Midbrain (tissue), 1 donor: ENCODE measurements around the gene SEPTIN8.
"Not testable (repeated sequence)": the region's sequence is repeated elsewhere in the genome, so short reads cannot be mapped to it uniquely, and the experiment has no call there.

ENCODE experiments used
- DNase-seq: peaks from one replicate; lab custom pipeline; 2025; lab: John Stamatoyannopoulos, UW

Gene SEPTIN8

DNA sequence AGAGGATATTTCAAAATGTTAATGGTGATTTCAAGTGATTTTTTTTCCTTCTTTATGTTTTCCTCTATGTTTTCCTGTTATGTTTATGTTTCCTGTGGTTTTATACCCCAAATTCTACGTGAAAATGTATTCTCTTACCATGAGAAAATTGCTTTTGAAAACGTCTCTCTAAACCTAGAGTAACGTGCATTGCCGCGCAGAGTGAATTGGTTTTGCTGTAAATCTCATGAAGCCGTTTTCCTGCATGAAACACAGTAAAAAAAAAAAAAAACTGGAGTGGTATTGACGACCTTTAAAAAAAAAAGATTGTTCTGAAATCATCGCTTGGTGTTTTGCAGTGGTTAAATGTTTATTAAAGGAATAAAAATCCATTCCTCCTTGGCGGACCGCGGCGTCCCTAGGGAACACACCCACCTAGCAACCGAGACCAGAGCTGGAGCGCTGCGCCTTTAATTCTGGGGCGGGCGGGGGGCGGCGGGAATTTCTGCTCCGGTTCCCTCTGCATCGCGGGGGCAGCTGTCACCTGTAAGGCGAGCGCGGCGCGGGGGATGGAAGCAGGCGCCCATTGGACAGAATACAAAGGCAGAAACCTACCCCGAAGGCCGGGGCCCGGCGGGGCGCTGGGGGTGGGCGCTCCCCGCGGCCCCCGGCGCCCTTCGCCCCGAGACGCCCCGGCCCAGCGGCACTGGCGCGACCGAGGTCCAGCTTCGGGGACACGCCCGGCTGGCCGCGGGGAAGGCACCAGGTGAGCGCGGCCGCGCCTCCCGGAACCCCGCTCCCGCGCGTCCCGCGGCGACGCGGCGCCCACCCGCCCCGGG lies 36.0 kb upstream of the SEPTIN8 start, which contains the start of gene SOWAHA:
TSS of gene SOWAHA (plus strand) at position 522 of the 818 bp plus-strand sequence. CDS start 320 bp downstream, outside the sequence.
- DNase-seq, result no peak

DNA sequence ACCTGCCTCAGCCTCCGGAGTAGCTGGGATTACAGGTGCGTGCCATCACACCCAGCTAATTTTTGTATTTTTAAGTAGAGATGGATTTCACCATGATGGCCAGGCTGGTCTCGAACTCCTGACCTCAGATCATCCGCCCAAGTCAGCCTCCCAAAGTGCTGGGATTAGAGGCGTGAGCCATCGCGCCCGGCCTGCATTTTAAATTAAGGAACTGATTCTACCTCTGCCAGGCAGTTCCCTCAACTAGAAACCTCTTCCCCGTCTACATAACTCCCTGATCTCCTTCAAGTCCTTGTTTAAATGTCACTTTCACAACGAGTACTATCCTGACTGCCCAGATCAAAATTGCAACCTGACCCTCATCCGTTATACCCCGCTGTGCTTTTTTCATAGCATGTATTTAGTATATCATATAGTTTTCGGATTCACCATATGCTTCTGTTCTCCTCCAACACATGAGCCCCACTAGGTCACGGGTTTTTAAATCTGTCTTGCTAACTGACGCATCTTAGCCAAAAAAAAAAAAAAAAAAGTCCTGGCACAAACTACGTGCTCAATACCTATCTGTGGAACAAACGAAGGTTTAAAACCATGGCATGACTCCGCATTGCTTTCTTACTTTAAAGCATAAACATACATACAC lies 35.2 kb upstream of the SEPTIN8 start:
- DNase-seq, result no peak

DNA sequence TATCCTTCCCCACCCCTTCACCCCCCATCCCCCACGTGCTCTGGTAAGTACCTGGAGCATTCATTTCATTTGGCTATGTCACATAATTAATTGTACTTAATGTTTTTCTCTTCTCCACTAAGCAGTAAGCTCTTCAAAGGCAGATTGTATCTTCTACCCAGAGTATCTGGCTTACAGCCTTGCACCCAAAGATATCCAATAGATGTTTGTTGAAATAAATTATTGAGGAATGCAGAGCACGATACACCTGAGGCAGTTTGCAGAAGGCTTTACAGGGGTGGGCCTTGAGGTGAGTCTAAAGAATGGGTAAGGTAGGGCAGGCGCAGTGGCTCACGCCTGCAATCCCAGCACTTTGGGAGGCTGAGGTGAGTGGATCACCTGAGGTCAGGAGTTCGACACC lies 33.6 kb upstream of the SEPTIN8 start:
- no peak for DNase-seq

GRCh38 chr5:132808866-132809265 lies 31.8 kb upstream of the SEPTIN8 start:
- no peak for DNase-seq

DNA sequence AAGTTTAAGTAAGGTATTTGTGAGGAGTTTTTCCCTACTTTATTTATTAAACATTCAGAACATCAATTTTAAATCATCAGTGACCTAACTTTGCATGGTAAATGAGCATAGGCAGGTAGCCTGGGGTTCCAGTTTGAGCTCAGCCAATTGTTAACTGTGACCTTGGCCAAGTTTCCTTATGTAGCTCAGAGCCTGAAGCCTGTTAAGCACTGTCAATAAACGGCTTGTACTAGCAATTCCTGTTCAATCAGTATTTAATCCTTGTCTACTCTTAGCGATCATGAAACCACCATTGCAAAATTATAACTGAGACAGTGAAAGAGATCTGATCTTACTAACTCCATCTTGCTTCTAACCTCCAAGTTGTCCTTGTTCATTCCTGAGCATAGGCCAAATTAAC lies 31.4 kb upstream of the SEPTIN8 start:
- no peak for DNase-seq

DNA sequence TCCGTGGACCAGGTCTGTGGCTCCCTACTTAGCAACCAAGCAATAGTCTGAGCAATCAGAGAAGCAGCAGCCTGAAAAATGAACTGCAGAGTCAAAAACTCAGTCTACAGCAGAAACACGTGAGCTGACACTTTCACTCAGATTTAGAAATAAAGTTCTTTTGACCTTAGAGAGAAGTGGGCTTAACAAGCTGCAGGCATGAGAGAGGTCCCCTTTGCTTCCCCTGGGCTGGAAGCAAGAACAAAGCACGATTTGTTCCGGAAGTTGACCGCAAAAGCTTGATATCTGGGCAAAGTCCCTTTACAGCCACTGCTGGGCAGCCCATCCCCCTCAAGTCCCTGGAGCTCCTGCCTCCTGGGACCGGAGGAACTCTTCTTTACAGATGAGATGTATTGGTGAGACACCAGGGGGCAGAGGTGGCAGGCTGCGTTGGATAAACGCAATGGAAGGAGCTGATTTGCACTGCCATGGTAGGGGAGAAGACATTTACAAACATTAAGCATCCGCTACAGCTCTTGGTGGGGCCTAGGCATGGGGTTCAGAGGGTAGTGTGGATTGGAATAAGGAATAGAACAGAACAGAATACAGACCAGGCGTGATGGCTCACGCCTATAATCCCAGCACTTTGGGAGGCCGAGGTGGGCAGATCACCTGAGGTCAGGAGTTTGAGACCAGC lies 30.3 kb upstream of the SEPTIN8 start:
- peak; percentile 76 for DNase-seq

DNA sequence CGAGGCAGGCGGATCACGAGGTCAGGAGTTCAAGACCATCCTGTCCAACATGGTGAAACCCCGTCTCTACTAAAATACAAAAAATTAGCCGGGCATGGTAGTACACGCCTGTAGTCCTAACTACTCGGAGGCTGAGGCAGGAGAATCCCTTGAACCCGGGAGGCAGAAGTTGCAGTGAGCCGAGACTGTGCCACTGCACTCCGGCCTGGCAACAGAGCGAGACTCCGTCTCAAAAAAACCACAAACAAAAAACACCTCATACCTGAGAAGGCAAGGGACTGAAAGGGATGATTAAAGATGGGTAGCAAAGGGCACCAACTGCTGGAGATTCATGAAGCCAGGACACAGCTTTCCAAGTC lies 29.7 kb upstream of the SEPTIN8 start:
- DNase-seq, result not testable (repeated sequence)

GRCh38 chr5:132805872-132806271 lies 28.8 kb upstream of the SEPTIN8 start:
- not testable (repeated sequence) for DNase-seq

DNA sequence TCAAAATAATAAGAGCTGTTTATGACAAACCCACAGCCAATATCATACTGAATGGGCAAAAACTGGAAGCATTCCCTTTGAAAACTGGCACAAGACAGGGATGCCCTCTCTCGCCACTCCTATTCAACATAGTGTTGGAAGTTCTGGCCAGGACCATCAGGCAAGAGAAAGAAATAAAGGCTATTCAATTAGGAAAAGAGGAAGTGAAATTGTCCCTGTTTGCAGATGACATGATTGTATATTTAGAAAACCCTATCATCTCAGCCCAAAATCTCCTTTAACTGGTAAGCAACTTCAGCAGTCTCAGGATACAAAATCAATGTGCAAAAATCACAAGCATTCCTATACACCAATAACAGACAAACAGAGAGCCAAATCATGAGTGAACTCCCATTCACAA lies 27.2 kb upstream of the SEPTIN8 start:
- not testable (repeated sequence) for DNase-seq

GRCh38 chr5:132802685-132803066 lies 25.6 kb upstream of the SEPTIN8 start:
- not testable (repeated sequence) for DNase-seq

GRCh38 chr5:132802044-132802684 lies 25.1 kb upstream of the SEPTIN8 start:
- no peak for DNase-seq

- DNase-seq, result peak; percentile 77
Measured at GRCh38 chr5:132800545-132800944, 23.5 kb upstream of the SEPTIN8 start.

DNA sequence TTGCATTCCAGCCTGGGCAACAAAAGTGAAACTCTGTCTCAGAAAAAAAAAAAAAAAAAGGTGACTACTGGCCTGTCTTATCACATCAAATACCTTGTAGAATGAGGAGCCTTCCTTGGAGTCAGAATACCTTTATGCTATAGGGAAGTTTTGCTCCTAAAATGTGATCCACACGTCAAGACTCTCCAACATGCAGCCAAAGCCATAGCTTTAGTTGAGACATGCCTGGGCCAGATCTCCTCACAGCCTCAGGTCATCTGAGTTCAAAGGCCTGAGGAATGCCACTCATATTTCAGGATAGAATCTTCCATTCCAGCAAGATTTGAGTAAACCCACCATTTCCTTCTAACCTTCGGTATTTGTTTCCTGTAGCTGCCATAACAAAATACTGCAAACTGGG lies 22.4 kb upstream of the SEPTIN8 start:
- DNase-seq, result no peak

- peak; percentile 70 for DNase-seq
Measured at GRCh38 chr5:132797651-132798050, 20.6 kb upstream of the SEPTIN8 start.

- no peak for DNase-seq
Measured at GRCh38 chr5:132791026-132791425, 14.0 kb upstream of the SEPTIN8 start.

DNA sequence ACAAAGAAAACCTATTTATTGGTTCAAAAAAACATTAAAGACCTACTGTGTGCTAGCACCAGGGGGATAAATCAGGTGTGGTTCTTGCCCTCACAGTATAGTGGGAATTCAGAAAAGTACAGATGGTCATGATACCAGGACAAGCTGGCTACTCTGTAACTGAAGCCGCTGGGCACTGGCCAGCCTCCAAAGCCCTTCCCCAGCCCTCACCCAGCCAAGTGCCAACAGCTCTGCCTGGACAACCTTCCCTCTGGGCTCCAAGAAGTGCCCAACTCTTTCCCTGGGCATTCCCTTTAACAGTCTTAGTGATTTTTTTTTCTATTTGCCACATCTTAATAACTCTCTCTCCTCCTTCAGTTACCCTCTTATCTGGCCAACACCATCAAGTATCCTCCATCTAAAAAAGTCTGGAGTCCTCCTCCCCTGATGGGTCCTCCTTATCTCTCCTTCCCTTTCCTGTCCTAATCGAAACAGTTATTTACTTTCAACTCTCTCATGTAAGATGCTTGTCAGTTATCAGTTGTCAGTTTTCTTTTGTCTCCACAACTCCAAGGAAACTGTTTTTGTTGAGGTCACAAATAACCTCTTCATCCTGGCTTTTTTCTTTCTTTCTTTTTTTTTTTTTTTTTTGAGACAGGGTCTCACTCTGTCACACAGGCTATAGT lies 13.3 kb upstream of the SEPTIN8 start:
- peak; percentile 20 for DNase-seq

- DNase-seq, result no peak
Measured at GRCh38 chr5:132788990-132789886, 12.2 kb upstream of the SEPTIN8 start.

- no peak for DNase-seq
Measured at GRCh38 chr5:132788508-132788907, 11.5 kb upstream of the SEPTIN8 start.

GRCh38 chr5:132787076-132787475 lies 10.0 kb upstream of the SEPTIN8 start:
- no peak for DNase-seq

DNA sequence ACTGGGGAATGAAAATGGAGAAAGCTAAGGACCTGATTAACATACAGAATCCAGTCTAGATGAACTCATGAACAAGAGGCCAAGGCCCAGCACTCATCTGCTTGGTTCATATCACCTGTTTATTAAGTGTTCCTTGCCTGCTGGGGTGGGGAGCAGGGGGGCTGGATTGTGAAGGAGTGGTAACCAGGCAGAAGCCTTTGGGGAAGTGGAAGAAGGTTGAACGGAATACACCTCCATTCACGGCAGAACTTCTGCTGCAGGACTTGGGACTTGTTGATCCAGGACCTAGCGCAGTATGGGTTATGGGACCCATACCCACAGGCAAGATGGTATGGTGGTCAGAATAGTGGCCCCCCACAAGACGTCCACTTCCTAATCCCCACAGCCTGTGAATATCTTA lies 8.8 kb upstream of the SEPTIN8 start:
- DNase-seq, result no peak

- DNase-seq, result no peak
Measured at GRCh38 chr5:132785365-132785764, 8.3 kb upstream of the SEPTIN8 start.
